Caco-2 (cell line): ENCODE data around the gene SNCG. TPM values are rescaled to one million over a fixed set of nuclear protein-coding genes. Genes with fewer than 3 reads are reported as not detected.
"Not testable (repeated sequence)": the region's sequence is repeated elsewhere in the genome, so short reads cannot be mapped to it uniquely, and the experiment has no call there.

Experiments used
- BruUV-seq: library from RNA; stranded (reverse); fragments of 400-500 nt; replicated peaks from 2 replicates; lab custom pipeline; 2021; lab: Mats Ljungman, UMichigan
- CTCF ChIA-PET: fragments of 300-600 bp; sonication (Branson Sonifier 250); formaldehyde crosslinking; loops from one replicate; lab custom pipeline; 2022; ENCODE audit warnings: antibody characterized with exemption; lab: Charles Lee
- POLR2A ChIA-PET: fragments of 300-600 bp; sonication (Branson Sonifier 250); formaldehyde crosslinking; loops from one replicate; lab custom pipeline; 2022; ENCODE audit warnings: antibody characterized with exemption; lab: Charles Lee
- DNase-seq, 2 experiments: peaks; one replicate each; pipeline versions ENCODE4 v3.0.0 to v3.0.0-alpha.2; 2020 to 2022
- H3K27me3 ChIP-seq: replicated peaks from 2 replicates; pipeline ENCODE4 v1.6.0; 2011; ENCODE audit warnings: low read length; ENCODE audit not compliant: control insufficient read depth, insufficient read depth
- H3K36me3 ChIP-seq: 2 replicates; pipeline ENCODE4 v1.5.1; 2011; ENCODE audit warnings: low read length; ENCODE audit not compliant: control insufficient read depth, insufficient read depth
- H3K4me1 ChIP-seq: fragments of 250-450 bp; sonication (Bioruptor Pico); 2 replicates; pipeline ENCODE4 v1.5.1; 2020; ENCODE audit warnings: mild to moderate bottlenecking
- H3K4me3 ChIP-seq: 2 replicates; pipeline ENCODE4 v1.5.1; 2011; ENCODE audit warnings: low read depth, mild to moderate bottlenecking, control low read depth, low read length
- H3K9me3 ChIP-seq: fragments of 250-450 bp; sonication (Bioruptor Pico); 2 replicates; pipeline ENCODE4 v1.5.1; 2020; ENCODE audit warnings: mild to moderate bottlenecking, moderate library complexity
- H3K27ac Mint-ChIP-seq: one replicate; pipeline ENCODE4 v1.8.0; 2022; ENCODE audit warnings: mixed read lengths; ENCODE audit not compliant: unreplicated experiment
- H3K27me3 Mint-ChIP-seq: one replicate; pipeline ENCODE4 v1.8.0; 2022; ENCODE audit warnings: mixed read lengths; ENCODE audit not compliant: insufficient read depth, unreplicated experiment
- H3K36me3 Mint-ChIP-seq: one replicate; pipeline ENCODE4 v1.8.0; 2022; ENCODE audit warnings: mild to moderate bottlenecking, mixed read lengths; ENCODE audit not compliant: insufficient read depth, unreplicated experiment
- H3K4me1 Mint-ChIP-seq: one replicate; pipeline ENCODE4 v1.8.0; 2022; ENCODE audit warnings: low read depth, mixed read lengths; ENCODE audit not compliant: unreplicated experiment
- H3K4me3 Mint-ChIP-seq: one replicate; pipeline ENCODE4 v1.8.0; 2022; ENCODE audit warnings: mild to moderate bottlenecking, moderate library complexity, mixed read lengths; ENCODE audit not compliant: unreplicated experiment
- H3K9me3 Mint-ChIP-seq: one replicate; pipeline ENCODE4 v1.8.0; 2022; ENCODE audit warnings: mixed read lengths; ENCODE audit not compliant: unreplicated experiment
- CTCF ChIP-seq, 2 experiments: fragments of 200-600 bp in 1 of 2; IDR thresholded peaks; 1 replicate in 1 of 2; 2 replicates in 1 of 2; pipeline versions ENCODE4 v1.5.1 to v1.8.0; 2011 to 2022; ENCODE audit warnings: antibody characterized with exemption in 1 of 2, control low read depth in 1 of 2, inconsistent platforms in 1 of 2, low read depth in 1 of 2, low read length in 1 of 2, mild to moderate bottlenecking in 1 of 2, moderate library complexity in 1 of 2; ENCODE audit not compliant: insufficient read depth in 1 of 2, severe bottlenecking in 1 of 2, unreplicated experiment in 1 of 2
- intact Hi-C: fragments of 100-400 bp; cut with micrococcal nuclease; formaldehyde crosslinking; loops from one replicate; pipeline ENCODE4 v1.10.0; 2022; ENCODE audit not compliant: unreplicated experiment
- total RNA-seq: library from RNA; stranded (reverse); gene quantifications from 2 replicates; pipeline ENCODE4 v1.2.3, GENCODE V29; 2022

SNCG gene
- total RNA-seq, 1 experiment from 2014 or later, result 0.45 TPM

DNA sequence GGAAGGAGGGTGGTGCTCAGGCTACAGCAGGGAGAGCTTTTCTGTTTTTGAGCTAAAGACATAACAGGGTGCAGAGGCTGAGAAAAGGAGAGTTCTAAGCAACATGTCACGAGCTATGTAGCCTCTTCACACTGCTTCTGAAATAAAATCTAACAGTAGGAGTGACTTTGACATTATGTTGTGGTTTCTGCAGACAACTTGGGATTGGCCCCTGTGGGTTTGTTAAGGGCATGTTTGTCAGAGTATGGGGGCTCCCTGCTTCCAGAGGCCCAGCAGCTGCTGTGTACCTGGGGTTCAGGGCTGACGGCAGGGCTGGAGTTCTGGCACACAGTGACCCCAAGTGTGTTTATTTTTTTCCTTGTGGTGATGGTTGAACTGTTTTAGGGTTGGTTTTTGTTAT is 25.7 kb upstream of the SNCG start:
- H3K36me3 Mint-ChIP-seq, result peaks cover 21% of the 10 kb centered on the region
- H3K4me3 Mint-ChIP-seq, result no peak overlapping the region
- H3K36me3 ChIP-seq, result no peaks in the 10 kb centered on the region
- no peaks in the 10 kb centered on the region for H3K27me3 ChIP-seq
- H3K9me3 ChIP-seq, result no peaks in the 10 kb centered on the region
- no peaks in the 10 kb centered on the region for H3K9me3 Mint-ChIP-seq
- no peak overlapping the region for H3K27ac Mint-ChIP-seq
- H3K27me3 Mint-ChIP-seq, result no peaks in the 10 kb centered on the region
- no peak overlapping the region for H3K4me3 ChIP-seq
- intact Hi-C loops, result no loop called here
- peaks cover 9% of the 10 kb centered on the region; the same call in 1 of the 2 replicates for H3K4me1 ChIP-seq
- ChIA-PET POLR2A (no interaction called here), CTCF (no interaction called here)
- BruUV-seq, result no TSS peak
- DNase-seq, result no peak
- no peaks in the 10 kb centered on the region for H3K4me1 Mint-ChIP-seq
- no peak for TF ChIP-seq CTCF (IDR thresholded peaks at IDR 0.05; ENCODE audit: insufficient read depth in 1 of 2, low read depth in 1 of 2, low read length in 1 of 2, severe bottlenecking in 1 of 2, unreplicated experiment in 1 of 2)

DNA sequence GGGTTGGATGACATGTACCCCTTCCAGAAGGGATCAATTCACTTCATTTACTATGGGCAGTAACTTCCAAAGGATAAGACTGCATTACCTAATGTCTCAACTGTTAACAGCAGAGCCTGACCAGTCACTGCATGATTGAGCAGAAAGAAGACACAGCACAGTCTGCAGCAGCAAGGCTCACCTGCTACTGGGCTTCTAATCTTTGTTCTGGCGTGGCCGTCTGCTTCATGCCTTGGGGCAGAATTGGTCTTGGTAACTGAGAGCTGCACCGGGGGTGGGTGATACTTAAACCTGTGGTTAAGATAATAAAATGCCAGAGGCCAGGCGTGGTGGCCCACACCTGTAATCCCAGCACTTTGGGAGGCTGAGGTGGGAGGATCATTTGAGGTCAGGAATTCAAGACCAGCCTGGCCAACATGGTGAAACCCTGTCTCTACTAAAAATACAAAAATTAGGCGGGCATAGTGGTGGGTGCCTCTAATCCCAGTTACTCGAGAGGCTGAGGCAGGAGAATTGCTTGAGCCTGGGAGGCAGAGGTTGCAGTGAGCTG is 24.2 kb upstream of the SNCG start:
- H3K9me3 Mint-ChIP-seq, H3K9me3 ChIP-seq, intact Hi-C loops, H3K4me1 ChIP-seq, H3K27ac Mint-ChIP-seq, H3K4me1 Mint-ChIP-seq, BruUV-seq, H3K27me3 Mint-ChIP-seq, H3K27me3 ChIP-seq, H3K36me3 ChIP-seq, POLR2A ChIA-PET, H3K4me3 ChIP-seq, H3K4me3 Mint-ChIP-seq, DNase-seq: not testable (repeated sequence)
- H3K36me3 Mint-ChIP-seq, result peaks cover 20% of the 10 kb centered on the region
- CTCF ChIA-PET, result interaction anchor here (1.1 kb wide), 1 partner anchor 250 kb away, joined by 3 read pairs; no protein-coding TSS in a partner anchor

- peaks cover 9% of the 10 kb centered on the region; the same call in 1 of the 2 replicates for H3K4me1 ChIP-seq
- Mint-ChIP-seq H3K4me1 (no peaks in the 10 kb centered on the region), H3K27ac (no peak overlapping the region), H3K9me3 (no peaks in the 10 kb centered on the region), H3K27me3 (no peaks in the 10 kb centered on the region), H3K4me3 (no peak overlapping the region), H3K36me3 (peaks cover 17% of the 10 kb centered on the region)
- TF ChIP-seq CTCF (IDR thresholded peaks at IDR 0.05; ENCODE audit: insufficient read depth in 1 of 2, low read depth in 1 of 2, low read length in 1 of 2, severe bottlenecking in 1 of 2, unreplicated experiment in 1 of 2), result no peak
- no peak for DNase-seq
- no peak overlapping the region for H3K4me3 ChIP-seq
- ChIA-PET CTCF (no interaction called here), POLR2A (no interaction called here)
- intact Hi-C loops, result no loop called here
- H3K9me3 ChIP-seq, result no peaks in the 10 kb centered on the region
- H3K27me3 ChIP-seq, result no peaks in the 10 kb centered on the region
- H3K36me3 ChIP-seq, result no peaks in the 10 kb centered on the region
- no TSS peak for BruUV-seq
Measured at GRCh38 chr10:86936661-86937501, 21.5 kb upstream of the SNCG start.
